ENCODE results near the gene TRNAU1AP.

GRCh38 chr1:28517649-28517999, 35.3 kb upstream of the TRNAU1AP start:
- TF ChIP-seq CTCF (conservative IDR thresholded peaks at IDR 0.05) (no peak), ZFX (IDR thresholded peaks at IDR 0.05) (no peak)
